Stimulated activated naive CD4-positive, alpha-beta T cell (primary cell): Measurements from ENCODE around the gene AHR.

ENCODE experiments used
- DNase-seq, 6 experiments: peaks; one replicate each; lab custom pipeline; 2025; lab: John Stamatoyannopoulos, UW

AHR gene

DNA sequence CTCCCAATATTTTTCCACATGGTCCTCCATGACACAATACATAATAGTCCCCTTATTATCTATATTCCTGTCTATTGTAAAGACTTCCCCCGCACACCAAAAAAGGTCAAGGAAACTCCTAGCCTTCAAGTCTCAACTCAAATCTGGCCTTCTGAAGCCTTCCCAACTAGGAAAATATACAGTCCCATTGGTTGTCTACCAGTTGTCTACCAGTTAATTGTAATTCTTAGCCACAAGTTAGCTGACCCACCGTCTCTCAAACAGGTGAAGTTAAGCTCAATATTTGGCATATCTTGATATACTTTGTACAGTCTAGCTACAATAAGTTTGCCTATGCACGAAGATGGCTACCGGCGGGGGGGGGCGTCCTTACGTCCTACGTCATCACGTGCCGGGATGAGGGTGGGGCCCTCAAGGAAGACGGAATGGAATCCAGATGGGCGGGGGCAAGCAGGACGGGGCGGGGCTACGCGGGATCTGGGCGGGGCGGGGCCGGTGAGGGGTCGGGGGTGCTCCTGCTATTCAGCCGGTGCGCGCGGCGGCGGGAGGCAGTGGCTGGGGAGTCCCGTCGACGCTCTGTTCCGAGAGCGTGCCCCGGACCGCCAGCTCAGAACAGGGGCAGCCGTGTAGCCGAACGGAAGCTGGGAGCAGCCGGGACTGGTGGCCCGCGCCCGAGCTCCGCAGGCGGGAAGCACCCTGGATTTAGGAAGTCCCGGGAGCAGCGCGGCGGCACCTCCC, at the start of gene AHR:
AHR (plus strand) TSS at position 551 of the 738 bp plus-strand sequence. CDS start 613 bp downstream, outside the sequence.
- peak; percentile 72 to 87 (median 84) for DNase-seq

- DNase-seq: no peak
Observed at GRCh38 chr7:17253885-17254284, 44.6 kb upstream of the AHR start.

DNA sequence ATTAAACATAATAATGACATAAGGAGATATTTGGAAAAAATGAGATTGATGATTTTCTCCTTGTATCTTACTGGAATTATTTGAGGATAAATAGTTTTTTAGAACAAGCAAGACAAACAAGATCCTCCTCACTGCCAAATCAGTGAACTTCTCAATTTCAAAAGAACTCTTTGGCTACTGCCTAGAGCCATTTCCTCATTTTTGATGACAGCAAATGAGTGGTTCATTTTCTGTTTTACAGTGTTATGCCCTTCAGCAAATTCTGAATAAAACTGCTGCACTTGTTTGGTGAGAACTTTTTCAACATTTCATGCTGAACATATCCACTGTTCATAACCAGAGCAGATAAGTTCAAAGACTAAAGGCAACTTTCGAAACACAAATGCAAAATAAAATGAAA, 42.5 kb upstream of the AHR start:
- DNase-seq: no peak

- no peak for DNase-seq
Observed at GRCh38 chr7:17256375-17256774, 42.1 kb upstream of the AHR start.

- no peak for DNase-seq
Observed at GRCh38 chr7:17266565-17266964, 31.9 kb upstream of the AHR start.

- DNase-seq: no peak
Observed at GRCh38 chr7:17269341-17270221, 28.9 kb upstream of the AHR start.

DNA sequence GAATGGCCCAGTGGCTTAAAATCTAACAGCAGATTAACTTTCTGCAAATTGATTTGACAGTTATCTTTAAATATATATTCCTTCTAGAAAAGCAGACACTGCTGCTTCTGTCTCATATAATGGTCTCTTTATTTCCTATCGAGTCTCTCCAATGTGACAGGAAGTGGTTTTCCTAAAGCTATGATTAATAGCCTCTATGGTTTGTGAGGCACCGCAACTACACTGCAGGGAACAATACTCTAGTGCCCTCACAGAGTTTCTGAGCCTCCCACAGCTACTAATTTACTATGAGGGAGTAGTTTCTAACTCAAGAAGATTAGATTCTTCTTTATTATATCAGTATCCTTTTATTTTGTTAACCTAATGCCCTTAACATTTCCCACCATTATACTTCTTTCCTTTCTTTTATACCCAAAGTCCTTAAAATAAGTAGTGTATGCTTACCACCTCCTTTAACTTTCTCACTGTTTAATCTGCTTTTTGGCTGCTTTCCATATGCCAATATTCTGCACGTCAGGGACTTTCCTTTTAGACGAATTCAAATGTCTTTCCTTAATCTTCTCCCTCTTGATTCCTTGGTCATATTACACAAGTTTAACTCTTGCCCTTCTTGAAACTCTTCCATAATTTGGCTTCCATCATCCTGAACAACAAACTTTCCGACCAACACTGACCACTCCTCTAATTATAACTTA, 23.8 kb upstream of the AHR start:
- no peak for DNase-seq

GRCh38 chr7:17275749-17276671, 22.4 kb upstream of the AHR start:
- DNase-seq: no peak

DNA sequence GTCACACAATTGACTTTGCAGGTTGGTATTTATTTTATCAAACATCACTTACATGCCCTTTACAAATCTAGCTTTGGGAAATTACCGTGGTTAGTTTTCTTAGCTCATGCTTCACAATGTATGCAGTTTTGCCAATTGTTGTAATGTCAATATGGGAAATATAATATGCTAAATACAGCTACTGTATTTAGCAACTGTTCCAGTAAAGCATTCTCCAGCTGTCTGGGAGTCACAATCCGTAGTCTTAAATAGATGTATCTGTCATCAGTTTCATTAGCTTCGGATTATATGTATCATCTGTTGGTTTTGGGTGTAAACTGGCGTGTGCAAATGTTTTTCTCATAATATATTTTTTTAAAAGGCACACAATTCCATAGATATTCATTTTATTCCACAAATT, 19.4 kb upstream of the AHR start:
- no peak for DNase-seq

DNA sequence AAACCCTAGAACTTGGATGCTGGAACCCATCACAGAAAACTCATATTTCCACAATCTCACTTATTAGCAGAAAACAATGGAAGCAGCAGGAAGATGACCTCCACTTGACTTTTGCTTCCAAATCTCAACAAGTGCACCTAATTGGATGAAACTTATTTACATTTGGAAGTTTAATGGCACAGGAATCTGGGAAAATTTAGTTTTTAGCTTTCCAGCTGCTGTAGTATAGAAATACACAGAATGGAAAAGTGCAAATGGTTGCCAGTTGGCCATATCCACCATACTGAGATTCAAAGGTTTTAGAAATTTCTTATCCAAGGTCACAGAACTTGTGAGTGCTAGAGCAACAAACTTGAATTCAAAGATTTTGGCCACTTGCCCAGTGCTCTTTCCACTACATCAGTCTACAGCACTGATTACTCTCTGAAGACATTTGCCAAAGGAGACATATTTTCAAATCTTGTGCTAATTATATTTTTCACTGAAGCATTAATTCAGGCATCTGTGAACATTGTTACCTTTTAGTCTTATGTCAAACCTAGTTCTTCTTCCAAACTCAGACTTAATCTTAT, 9.3 kb upstream of the AHR start:
- no peak for DNase-seq

DNA sequence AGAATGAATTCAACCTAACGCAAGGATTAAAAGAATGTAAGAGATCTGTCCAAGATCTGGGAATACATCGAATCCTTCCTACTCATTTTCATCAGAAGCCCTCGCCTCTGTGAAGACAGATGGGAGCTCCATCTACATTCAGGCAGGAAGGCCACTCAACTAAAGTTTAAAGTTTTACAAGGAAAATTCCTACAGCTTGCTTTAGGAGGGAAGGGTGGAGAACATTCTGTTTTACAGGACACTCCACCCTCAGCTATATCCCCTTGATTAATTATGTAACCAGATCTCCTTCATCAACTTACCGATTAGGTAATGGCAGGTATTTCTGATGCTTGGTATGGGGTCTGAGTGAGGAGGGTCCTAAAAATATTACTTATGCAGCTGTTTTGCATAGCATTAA, 5.6 kb upstream of the AHR start:
- DNase-seq: no peak

DNA sequence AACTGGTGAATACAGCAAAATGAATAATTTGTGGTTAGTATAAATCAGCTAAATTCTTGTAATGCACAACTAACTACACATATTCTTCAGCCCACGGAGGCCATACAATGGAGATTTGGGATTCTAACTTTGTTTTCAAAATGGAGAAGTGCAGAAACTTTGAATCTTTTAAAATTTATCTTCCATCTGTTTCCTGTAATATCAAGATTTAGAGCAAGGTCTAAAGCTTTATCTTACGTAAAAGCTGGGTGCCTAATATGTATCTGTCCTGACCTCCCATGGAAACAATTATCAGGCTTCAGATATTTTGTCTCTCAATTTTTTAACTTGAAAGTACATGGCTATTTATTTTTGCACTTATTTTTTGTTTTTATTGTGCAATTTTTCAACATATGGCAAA, 5.0 kb upstream of the AHR start:
- no peak for DNase-seq

GRCh38 chr7:17297243-17297642, 1.2 kb upstream of the AHR start:
- no peak for DNase-seq

- peak; percentile 42 to 85 (median 68) for DNase-seq
Observed at GRCh38 chr7:17298840-17299482, 509 bp downstream of the AHR start.

GRCh38 chr7:17299483-17299991, 1.1 kb downstream of the AHR start:
- peak in 1 of 6 experiments; percentile 23 for DNase-seq

DNA sequence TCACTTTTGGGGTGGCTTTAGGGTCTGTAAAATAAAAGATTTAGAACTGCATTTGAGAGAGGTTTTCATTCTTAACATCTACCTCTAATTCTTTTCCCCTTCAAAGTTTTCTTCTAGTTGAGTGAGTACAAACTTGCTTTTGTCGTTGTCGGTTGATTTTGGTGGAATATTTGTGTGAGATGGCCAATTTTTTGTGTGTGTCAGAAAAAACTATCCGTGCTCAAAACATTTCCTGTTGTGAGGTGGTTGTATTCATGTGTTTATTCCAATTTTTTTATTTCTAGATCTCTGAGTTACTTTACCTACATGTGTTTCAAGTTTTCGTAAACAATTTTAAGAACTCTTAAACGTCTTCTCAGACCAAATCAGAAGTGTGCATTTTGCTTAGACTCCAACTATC, 1.6 kb downstream of the AHR start:
- DNase-seq: peak in 1 of 6 experiments; percentile 21

- no peak for DNase-seq
Observed at GRCh38 chr7:17300437-17300836, 2.0 kb downstream of the AHR start.

DNA sequence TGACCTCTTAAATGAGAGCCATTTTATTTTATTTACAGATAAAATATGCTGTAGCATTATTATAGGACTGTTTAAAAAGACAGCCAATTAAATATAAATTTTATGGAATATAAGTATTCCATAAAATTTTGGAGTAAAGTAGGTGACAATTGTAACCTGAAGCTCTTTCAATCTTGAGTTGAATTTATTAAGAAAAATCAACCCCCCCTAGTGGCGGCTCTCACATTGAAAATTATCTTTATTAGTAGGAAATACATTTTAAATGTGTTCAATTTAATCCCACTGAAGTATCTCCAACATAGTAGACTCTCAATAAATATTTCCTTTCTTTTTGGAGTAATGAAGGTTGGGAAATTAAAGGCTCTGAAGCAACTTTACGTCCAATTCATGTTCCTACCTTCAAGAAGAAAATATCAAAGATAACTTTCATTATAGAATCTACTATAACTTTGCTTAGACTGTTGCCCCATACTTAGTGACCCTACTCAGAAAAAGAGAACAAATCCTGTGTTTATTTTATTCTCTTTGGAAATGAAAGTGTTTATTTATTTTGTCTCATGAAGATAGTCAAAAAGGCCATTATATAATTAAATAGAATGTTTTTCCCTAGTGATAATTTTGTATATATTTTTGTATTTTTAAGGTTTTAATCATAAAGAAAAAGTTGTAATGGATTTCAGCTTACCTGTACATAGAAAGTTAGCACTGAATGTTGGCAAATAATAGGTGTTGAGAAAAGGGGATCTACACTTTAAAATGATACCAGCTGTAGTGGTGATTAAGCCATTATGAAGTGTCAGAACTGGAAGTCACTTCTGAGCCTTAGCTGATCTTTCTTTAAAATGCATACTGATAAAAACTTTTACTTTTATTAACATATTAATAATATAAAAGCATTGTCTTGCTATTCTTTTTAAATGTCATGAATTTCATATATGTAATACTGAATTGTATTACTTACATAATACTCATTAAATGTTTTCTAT, 3.3 kb downstream of the AHR start:
- DNase-seq: peak in 4 of 6 experiments; percentile 9 to 51 (median 20)

- no peak for DNase-seq
Observed at GRCh38 chr7:17302575-17303142, 4.2 kb downstream of the AHR start.
